ENCODE data around the gene SH3BP4.

The SH3BP4 gene

GRCh38 chr2:234998404-234999211, 46.8 kb downstream of the SH3BP4 start:
- peak; percentile 78 for DNase-seq (ENCODE audit: low read depth, low spot score)

- no peak for DNase-seq (ENCODE audit: low read depth, low spot score)
Observed at GRCh38 chr2:234999740-235000425, 48.1 kb downstream of the SH3BP4 start.

- DNase-seq (ENCODE audit: low read depth, low spot score) = no peak
Observed at GRCh38 chr2:235000426-235001236, 48.8 kb downstream of the SH3BP4 start.

GRCh38 chr2:235001237-235002133, 49.7 kb downstream of the SH3BP4 start:
- DNase-seq (ENCODE audit: low read depth, low spot score) = no peak

GRCh38 chr2:235002198-235003095, 50.6 kb downstream of the SH3BP4 start:
- DNase-seq (ENCODE audit: low read depth, low spot score) = peak; percentile 70

GRCh38 chr2:235003096-235003775, 51.4 kb downstream of the SH3BP4 start:
- DNase-seq (ENCODE audit: low read depth, low spot score) = no peak

- no peak for DNase-seq (ENCODE audit: low read depth, low spot score)
Observed at GRCh38 chr2:235004329-235004903, 52.6 kb downstream of the SH3BP4 start.

- DNase-seq (ENCODE audit: low read depth, low spot score) = no peak
Observed at GRCh38 chr2:235005023-235005422, 53.2 kb downstream of the SH3BP4 start.

- peak; percentile 83 for DNase-seq (ENCODE audit: low read depth, low spot score)
Observed at GRCh38 chr2:235005603-235006259, 53.9 kb downstream of the SH3BP4 start.

GRCh38 chr2:235006461-235006860, 54.6 kb downstream of the SH3BP4 start:
- no peak for DNase-seq (ENCODE audit: low read depth, low spot score)

- no peak for DNase-seq (ENCODE audit: low read depth, low spot score)
Observed at GRCh38 chr2:235006986-235007385, 55.2 kb downstream of the SH3BP4 start.

- no peak for DNase-seq (ENCODE audit: low read depth, low spot score)
Observed at GRCh38 chr2:235007664-235008457, 56.0 kb downstream of the SH3BP4 start.

GRCh38 chr2:235008584-235009044, 56.8 kb downstream of the SH3BP4 start:
- no peak for DNase-seq (ENCODE audit: low read depth, low spot score)

- no peak for DNase-seq (ENCODE audit: low read depth, low spot score)
Observed at GRCh38 chr2:235009081-235009480, 57.3 kb downstream of the SH3BP4 start.

- no peak for DNase-seq (ENCODE audit: low read depth, low spot score)
Observed at GRCh38 chr2:235010117-235010714, 58.4 kb downstream of the SH3BP4 start.

GRCh38 chr2:235011607-235011928, 59.8 kb downstream of the SH3BP4 start:
- DNase-seq (ENCODE audit: low read depth, low spot score) = no peak

- DNase-seq (ENCODE audit: low read depth, low spot score) = no peak
Observed at GRCh38 chr2:235011929-235012631, 60.3 kb downstream of the SH3BP4 start.
